Psoas muscle (tissue), 8 donors: ENCODE data around the gene CPNE8. TPM values are rescaled to one million over a fixed set of nuclear protein-coding genes. Genes with fewer than 3 reads are reported as not detected.

Experiments used
- ATAC-seq, 4 donors: fragments of 200-7000 bp; cut with Tn5 transposase; one replicate each; pipeline ENCODE4 v1.9.1; 2020; ENCODE audit warnings: moderate library complexity in 3 of 4, mild to moderate bottlenecking in 2 of 4
- DNase-seq, 2 donors: peaks; one replicate each; pipeline ENCODE4 v3.0.0-alpha.2; 2020
- H3K27ac ChIP-seq: fragments of 200-600 bp; one replicate; pipeline ENCODE4 v1.8.0; 2022
- H3K27me3 ChIP-seq, 3 donors: fragments of 200-600 bp in 1 of 3; one replicate each; pipeline versions ENCODE4 v1.6.1 to v1.8.0; 2013 to 2022; ENCODE audit warnings: low read length in 2 of 3, mild to moderate bottlenecking in 2 of 3, moderate library complexity in 1 of 3; ENCODE audit not compliant: insufficient read depth in 3 of 3
- H3K36me3 ChIP-seq, 2 donors: fragments of 200-600 bp in 1 of 2; one replicate each; pipeline versions ENCODE4 v1.6.1 to v1.8.0; 2013 to 2022; ENCODE audit warnings: low read depth in 1 of 2, mild to moderate bottlenecking in 1 of 2, moderate library complexity in 1 of 2; ENCODE audit not compliant: insufficient read depth in 1 of 2
- H3K4me1 ChIP-seq: fragments of 200-600 bp; one replicate; pipeline ENCODE4 v1.8.0; 2022
- H3K4me3 ChIP-seq: fragments of 200-600 bp; one replicate; pipeline ENCODE4 v1.8.0; 2022; ENCODE audit warnings: mild to moderate bottlenecking
- H3K9me3 ChIP-seq: fragments of 200-600 bp; one replicate; pipeline ENCODE4 v1.8.0; 2022
- WGBS, 3 donors: extraction: QIAGEN DNeasy Blood & Tissue Kit; methylation state at CpG; one replicate each; pipeline versions ENCODE4 v1.1.6 to v1.1.7; 2013; 5-methylcytosine and 5-hydroxymethylcytosine counted together
- intact Hi-C, 2 donors: fragments of 100-400 bp; cut with DNase I; formaldehyde crosslinking; loops; one replicate each; pipeline versions ENCODE4 v1.11.0 to v1.14.2; 2022
- polyA plus RNA-seq, 3 donors: library from polyadenylated mRNA; stranded (reverse); fragments of 200-250 nt; gene quantifications; one replicate each; pipeline ENCODE4 v1.2.3, GENCODE V29; 2013
- total RNA-seq, 4 donors: library from RNA; stranded (reverse); fragmentation: NEBNext Ultra II Directional in 2 of 4; extraction: Animal tissue kit (Norgen Biotek cat#: 25700) in 2 of 4; gene quantifications; one replicate each; pipeline versions ENCODE4 v1.2.1 to v1.2.4, GENCODE V29; 2021 to 2023
- TF ChIP-seq, protein P1 (sequence below): fragments of 200-600 bp; IDR thresholded peaks from one replicate; pipeline ENCODE4 v1.8.0; 2022; ENCODE audit warnings: antibody characterized with exemption
- donor health status: healthy with polysubstance abuse.
- donor health status: DM: no; HTN: no; CAD: no; lungs with moderate emphysema.
- donor health status: Bipolar disorder and iron deficiency.
- donor health status: healthy.
- donor health status: DM: yes; HTN: yes; CAD: no.
- donor health status: DM: no; HTN: no; CAD: no.
- donor health status: DM: no; HTN: no; CAD: no.
- donor health status: DM: yes; HTN: yes; CAD: no.

CPNE8 gene
- total and polyA plus RNA-seq, 7 donors = 0.98 to 3.5 (median 2.4) TPM

DNA sequence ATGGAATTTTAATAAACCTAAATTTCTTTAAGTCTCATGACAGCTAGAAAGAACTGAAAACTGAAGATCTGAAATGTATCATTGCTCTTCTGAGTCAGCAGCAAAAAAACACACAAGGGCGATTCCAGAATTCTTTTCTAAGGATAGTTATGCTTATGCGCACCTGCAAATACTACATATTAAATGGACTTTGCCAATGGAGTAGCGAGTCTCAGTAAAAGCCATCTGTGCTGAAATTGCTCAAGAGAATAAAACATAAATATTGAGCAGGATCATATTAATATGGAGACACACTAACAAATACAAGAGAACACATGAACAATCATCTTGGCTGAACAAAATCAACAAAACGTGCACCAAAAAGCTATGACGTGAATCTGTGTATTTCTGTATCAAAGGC is 73.7 kb downstream of the CPNE8 start:
- no peaks in the 10 kb centered on the region for H3K9me3 ChIP-seq
- H3K27ac ChIP-seq = no peak overlapping the region
- TF ChIP-seq, protein P1, sequence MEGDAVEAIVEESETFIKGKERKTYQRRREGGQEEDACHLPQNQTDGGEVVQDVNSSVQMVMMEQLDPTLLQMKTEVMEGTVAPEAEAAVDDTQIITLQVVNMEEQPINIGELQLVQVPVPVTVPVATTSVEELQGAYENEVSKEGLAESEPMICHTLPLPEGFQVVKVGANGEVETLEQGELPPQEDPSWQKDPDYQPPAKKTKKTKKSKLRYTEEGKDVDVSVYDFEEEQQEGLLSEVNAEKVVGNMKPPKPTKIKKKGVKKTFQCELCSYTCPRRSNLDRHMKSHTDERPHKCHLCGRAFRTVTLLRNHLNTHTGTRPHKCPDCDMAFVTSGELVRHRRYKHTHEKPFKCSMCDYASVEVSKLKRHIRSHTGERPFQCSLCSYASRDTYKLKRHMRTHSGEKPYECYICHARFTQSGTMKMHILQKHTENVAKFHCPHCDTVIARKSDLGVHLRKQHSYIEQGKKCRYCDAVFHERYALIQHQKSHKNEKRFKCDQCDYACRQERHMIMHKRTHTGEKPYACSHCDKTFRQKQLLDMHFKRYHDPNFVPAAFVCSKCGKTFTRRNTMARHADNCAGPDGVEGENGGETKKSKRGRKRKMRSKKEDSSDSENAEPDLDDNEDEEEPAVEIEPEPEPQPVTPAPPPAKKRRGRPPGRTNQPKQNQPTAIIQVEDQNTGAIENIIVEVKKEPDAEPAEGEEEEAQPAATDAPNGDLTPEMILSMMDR = no peak
- no peaks in the 10 kb centered on the region for H3K27me3 ChIP-seq
- intact Hi-C loops = no loop called here
- ATAC-seq (no peak), DNase-seq (no peak)
- 83 to 93% (median 91%) methylated on average over 5 of the region's 5 CpGs for WGBS, 3 donors
- no peaks in the 10 kb centered on the region for H3K4me1 ChIP-seq
- H3K4me3 ChIP-seq = no peak overlapping the region
- H3K36me3 ChIP-seq = no peaks in the 10 kb centered on the region

DNA sequence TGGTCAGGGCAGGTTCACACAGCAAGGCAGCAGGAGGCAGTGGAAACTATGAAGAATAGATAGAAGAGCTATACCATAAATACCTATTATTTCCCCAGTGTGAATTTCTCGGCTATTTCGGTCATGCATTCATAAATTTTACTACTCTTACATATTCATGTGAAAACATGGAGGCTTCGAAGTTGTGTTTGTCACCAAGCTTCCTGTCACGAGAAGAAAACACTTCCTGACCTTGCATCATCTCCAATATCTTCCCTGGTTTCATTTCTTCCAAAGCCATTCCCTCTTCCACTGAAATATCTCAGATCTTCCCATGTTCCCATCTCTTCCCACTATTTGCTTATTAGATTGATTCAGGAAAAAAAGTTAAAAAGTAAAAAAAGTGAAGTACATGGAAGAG is 80.4 kb downstream of the CPNE8 start:
- no peaks in the 10 kb centered on the region for H3K36me3 ChIP-seq
- H3K4me3 ChIP-seq = no peak overlapping the region
- no peaks in the 10 kb centered on the region for H3K4me1 ChIP-seq
- H3K9me3 ChIP-seq = no peaks in the 10 kb centered on the region
- 86 to 92% (median 90%) methylated on average over 4 of the region's 4 CpGs for WGBS, 3 donors
- no peak overlapping the region for H3K27ac ChIP-seq
- intact Hi-C loops = no loop called here
- ATAC-seq = no peak
- no peak for DNase-seq
- no peaks in the 10 kb centered on the region for H3K27me3 ChIP-seq
- TF ChIP-seq, protein P1 = no peak

DNA sequence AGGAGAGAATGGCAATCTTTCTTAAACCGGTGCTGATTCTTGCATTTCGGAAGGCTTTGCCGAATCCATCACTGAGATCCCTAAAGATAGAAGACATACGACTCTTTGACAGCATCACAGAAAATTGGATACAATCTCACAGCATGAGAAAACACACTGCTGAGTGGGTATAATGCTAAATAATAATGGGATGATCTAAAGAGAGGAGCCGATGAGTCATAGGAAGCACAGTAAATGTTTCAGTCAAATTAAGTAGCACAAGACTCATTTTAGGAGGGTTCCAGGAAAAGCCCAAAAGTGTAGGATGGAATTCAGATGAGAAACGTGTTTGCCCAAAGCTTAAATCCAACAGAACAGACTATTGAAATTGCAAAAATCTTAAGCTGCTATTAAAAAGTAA is 81.7 kb downstream of the CPNE8 start:
- no peak overlapping the region for H3K4me3 ChIP-seq
- no peak for ATAC-seq
- TF ChIP-seq, protein P1 = no peak
- no peaks in the 10 kb centered on the region for H3K27me3 ChIP-seq
- H3K36me3 ChIP-seq = no peaks in the 10 kb centered on the region
- H3K9me3 ChIP-seq = no peaks in the 10 kb centered on the region
- no peak overlapping the region for H3K27ac ChIP-seq
- no peak for DNase-seq
- intact Hi-C loops = no loop called here
- WGBS, 3 donors = 82 to 86% (median 86%) methylated on average over 6 of the region's 6 CpGs
- H3K4me1 ChIP-seq = no peaks in the 10 kb centered on the region

DNA sequence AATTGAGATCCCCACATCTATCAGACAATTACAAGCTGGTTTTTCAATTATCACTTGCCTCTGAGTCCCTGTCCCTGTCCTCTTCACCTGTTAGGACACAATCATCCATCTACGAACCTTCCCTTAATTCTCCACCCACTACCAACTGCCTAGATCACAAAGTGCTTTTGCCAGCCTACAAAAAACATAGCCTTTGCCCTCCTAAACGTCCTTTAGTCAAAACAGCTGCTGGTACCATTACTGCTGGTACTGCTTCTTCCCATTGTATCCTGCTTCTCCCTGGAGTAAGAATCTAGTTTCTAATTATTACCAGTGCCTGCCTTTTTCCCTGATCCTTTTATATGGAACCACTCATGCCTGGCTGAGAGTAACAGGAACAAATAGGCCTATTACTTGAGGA is 82.1 kb downstream of the CPNE8 start:
- intact Hi-C loops = no loop called here
- Histone ChIP-seq H3K36me3 (no peaks in the 10 kb centered on the region), H3K4me1 (no peaks in the 10 kb centered on the region), H3K27me3 (no peaks in the 10 kb centered on the region), H3K27ac (no peak overlapping the region), H3K9me3 (no peaks in the 10 kb centered on the region), H3K4me3 (no peak overlapping the region)
- 46 to 60% (median 52%) methylated on average over 2 of the region's 2 CpGs for WGBS, 3 donors
- ATAC-seq (no peak), DNase-seq (no peak)
- TF ChIP-seq, protein P1 = no peak

DNA sequence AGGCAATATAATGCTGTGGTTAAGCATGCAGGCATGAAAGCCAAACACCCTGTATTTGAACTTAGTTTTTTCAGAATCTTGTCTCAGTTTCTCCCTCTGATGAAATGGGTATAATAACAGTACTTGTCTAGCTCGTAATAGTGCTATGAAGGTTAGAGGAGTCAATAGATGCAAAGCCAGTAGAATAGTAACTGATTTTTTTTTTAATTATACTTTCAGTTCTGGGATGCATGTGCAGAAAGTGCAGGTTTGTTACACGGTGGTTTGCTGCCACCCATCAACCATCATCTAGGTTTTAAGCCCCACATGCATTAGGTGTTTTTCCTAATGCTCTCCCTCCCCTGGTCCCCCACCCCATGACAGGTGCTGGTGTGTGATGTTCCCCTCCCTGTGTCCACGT is 87.4 kb downstream of the CPNE8 start:
- Histone ChIP-seq H3K27me3 (no peaks in the 10 kb centered on the region), H3K36me3 (no peaks in the 10 kb centered on the region), H3K4me3 (no peak overlapping the region), H3K27ac (no peak overlapping the region), H3K9me3 (no peaks in the 10 kb centered on the region), H3K4me1 (no peaks in the 10 kb centered on the region)
- DNase-seq (no peak), ATAC-seq (no peak)
- 88 to 89% (median 88%) methylated on average over 3 of the region's 3 CpGs for WGBS, 3 donors
- intact Hi-C loops = no loop called here
- TF ChIP-seq, protein P1 = no peak
